ENCODE measurements around the gene CCT6B.

Gene CCT6B

GRCh38 chr17:34998205-34998604, 36.9 kb upstream of the CCT6B start:
- no peaks in the 10 kb centered on the region for H4K20me1 ChIP-seq (ENCODE audit: insufficient read depth)
- H3K4me1 ChIP-seq (ENCODE audit: low read depth, poor library complexity, severe bottlenecking) = peaks cover 44% of the 10 kb centered on the region
- no peak overlapping the region for H3K4me2 ChIP-seq
- H3K79me2 ChIP-seq (ENCODE audit: insufficient read depth, low read depth) = no peaks in the 10 kb centered on the region
- peak; percentile 88 for TF ChIP-seq CTCF (conservative IDR thresholded peaks at IDR 0.05; ENCODE audit: low read depth, low read length)
- H3K4me3 ChIP-seq (IDR thresholded peaks at IDR 0.05; ENCODE audit: insufficient read depth, low read depth, low read length) = no peak overlapping the region
- no peak overlapping the region for H3K27ac ChIP-seq
- H2AFZ ChIP-seq (ENCODE audit: low read depth) = no peak overlapping the region
- H3K36me3 ChIP-seq (ENCODE audit: insufficient read depth) = no peaks in the 10 kb centered on the region
- H3K27me3 ChIP-seq (ENCODE audit: insufficient read depth, low read depth) = no peaks in the 10 kb centered on the region
- H3K9ac ChIP-seq = no peak overlapping the region

GRCh38 chr17:34997355-34997862, 36.1 kb upstream of the CCT6B start:
- Histone ChIP-seq H3K27ac (no peak overlapping the region), H3K4me1 (ENCODE audit: low read depth, poor library complexity, severe bottlenecking) (peaks cover 52% of the 10 kb centered on the region), H3K79me2 (ENCODE audit: insufficient read depth, low read depth) (no peaks in the 10 kb centered on the region), H4K20me1 (ENCODE audit: insufficient read depth) (no peaks in the 10 kb centered on the region), H3K4me3 (IDR thresholded peaks at IDR 0.05; ENCODE audit: insufficient read depth, low read depth, low read length) (no peak overlapping the region), H3K36me3 (ENCODE audit: insufficient read depth) (no peaks in the 10 kb centered on the region), H3K27me3 (ENCODE audit: insufficient read depth, low read depth) (no peaks in the 10 kb centered on the region), H3K4me2 (no peak overlapping the region), H2AFZ (ENCODE audit: low read depth) (no peak overlapping the region), H3K9ac (no peak overlapping the region)
- no peak for TF ChIP-seq CTCF (conservative IDR thresholded peaks at IDR 0.05; ENCODE audit: low read depth, low read length)

GRCh38 chr17:34996422-34997285, 35.4 kb upstream of the CCT6B start:
- no peak overlapping the region for H3K4me3 ChIP-seq (IDR thresholded peaks at IDR 0.05; ENCODE audit: insufficient read depth, low read depth, low read length)
- no peak overlapping the region for H2AFZ ChIP-seq (ENCODE audit: low read depth)
- no peak overlapping the region for H3K27ac ChIP-seq
- H4K20me1 ChIP-seq (ENCODE audit: insufficient read depth) = no peaks in the 10 kb centered on the region
- no peaks in the 10 kb centered on the region for H3K27me3 ChIP-seq (ENCODE audit: insufficient read depth, low read depth)
- H3K36me3 ChIP-seq (ENCODE audit: insufficient read depth) = no peaks in the 10 kb centered on the region
- H3K79me2 ChIP-seq (ENCODE audit: insufficient read depth, low read depth) = no peaks in the 10 kb centered on the region
- H3K9ac ChIP-seq = no peak overlapping the region
- peaks cover 59% of the 10 kb centered on the region for H3K4me1 ChIP-seq (ENCODE audit: low read depth, poor library complexity, severe bottlenecking)
- no peak for TF ChIP-seq CTCF (conservative IDR thresholded peaks at IDR 0.05; ENCODE audit: low read depth, low read length)
- no peak overlapping the region for H3K4me2 ChIP-seq

- Histone ChIP-seq H3K27me3 (ENCODE audit: insufficient read depth, low read depth) (no peaks in the 10 kb centered on the region), H4K20me1 (ENCODE audit: insufficient read depth) (no peaks in the 10 kb centered on the region), H3K4me1 (ENCODE audit: low read depth, poor library complexity, severe bottlenecking) (peaks cover 80% of the 10 kb centered on the region), H3K79me2 (ENCODE audit: insufficient read depth, low read depth) (no peaks in the 10 kb centered on the region), H3K9ac (no peak overlapping the region), H2AFZ (ENCODE audit: low read depth) (no peak overlapping the region), H3K4me2 (peak overlapping the region; percentile 86; the same call in 1 of the 2 replicates), H3K27ac (peak overlapping the region; percentile 93; the same call in 1 of the 2 replicates), H3K4me3 (IDR thresholded peaks at IDR 0.05; ENCODE audit: insufficient read depth, low read depth, low read length) (no peak overlapping the region), H3K36me3 (ENCODE audit: insufficient read depth) (peaks cover 7% of the 10 kb centered on the region; the same call in 1 of the 2 replicates)
- no peak for TF ChIP-seq CTCF (conservative IDR thresholded peaks at IDR 0.05; ENCODE audit: low read depth, low read length)
Observed at GRCh38 chr17:34993031-34993430, 31.8 kb upstream of the CCT6B start.
